HL-60 (cell line): ENCODE measurements around the gene MMRN2.

Experiments
- DNase-seq, 2 experiments: peaks; one replicate each; pipeline ENCODE4 v3.0.0-alpha.2; 2010 to 2020; ENCODE audit warnings: low read depth in 1 of 2, low spot score in 1 of 2
- H3K27ac ChIP-seq: fragments of 250-450 bp; sonication (Bioruptor Pico); replicated peaks from 2 replicates; pipeline ENCODE4 v1.5.1; 2020; ENCODE audit warnings: mild to moderate bottlenecking, moderate library complexity
- H3K27me3 ChIP-seq: fragments of 250-450 bp; sonication (Bioruptor Pico); 2 replicates; pipeline ENCODE4 v1.5.1; 2021; ENCODE audit warnings: mild to moderate bottlenecking, moderate library complexity; ENCODE audit not compliant: insufficient read depth, poor library complexity, severe bottlenecking
- H3K4me3 ChIP-seq: replicated peaks from 2 replicates; pipeline ENCODE4 v1.5.1; 2011; ENCODE audit warnings: mild to moderate bottlenecking, control low read depth, low read length; ENCODE audit not compliant: insufficient read depth
- GABPA ChIP-seq: IDR thresholded peaks from 2 replicates; pipeline ENCODE4 v1.6.1; 2012; ENCODE audit warnings: low read depth
- POLR2AphosphoS5 ChIP-seq: IDR thresholded peaks from 2 replicates; pipeline ENCODE4 v1.6.1; 2012; ENCODE audit warnings: low read depth
- REST ChIP-seq: IDR thresholded peaks from 2 replicates; pipeline ENCODE4 v1.6.1; 2012; ENCODE audit warnings: low read depth; ENCODE audit not compliant: insufficient replicate concordance
- SPI1 ChIP-seq: IDR thresholded peaks from 2 replicates; pipeline ENCODE4 v1.6.1; 2012; ENCODE audit warnings: low read depth, mild to moderate bottlenecking, borderline replicate concordance
- TF ChIP-seq, protein P1 (sequence below): IDR thresholded peaks from one replicate; pipeline ENCODE4 v1.5.1; 2011; ENCODE audit warnings: low read length, control low read depth, inconsistent platforms; ENCODE audit not compliant: insufficient read depth

Gene MMRN2

GRCh38 chr10:86944031-86944419 is 13.4 kb downstream of the MMRN2 start:
- no peak for DNase-seq
- no peaks in the 10 kb centered on the region for H3K27me3 ChIP-seq
- H3K27ac ChIP-seq, result no peak overlapping the region
- TF ChIP-seq, protein P1, sequence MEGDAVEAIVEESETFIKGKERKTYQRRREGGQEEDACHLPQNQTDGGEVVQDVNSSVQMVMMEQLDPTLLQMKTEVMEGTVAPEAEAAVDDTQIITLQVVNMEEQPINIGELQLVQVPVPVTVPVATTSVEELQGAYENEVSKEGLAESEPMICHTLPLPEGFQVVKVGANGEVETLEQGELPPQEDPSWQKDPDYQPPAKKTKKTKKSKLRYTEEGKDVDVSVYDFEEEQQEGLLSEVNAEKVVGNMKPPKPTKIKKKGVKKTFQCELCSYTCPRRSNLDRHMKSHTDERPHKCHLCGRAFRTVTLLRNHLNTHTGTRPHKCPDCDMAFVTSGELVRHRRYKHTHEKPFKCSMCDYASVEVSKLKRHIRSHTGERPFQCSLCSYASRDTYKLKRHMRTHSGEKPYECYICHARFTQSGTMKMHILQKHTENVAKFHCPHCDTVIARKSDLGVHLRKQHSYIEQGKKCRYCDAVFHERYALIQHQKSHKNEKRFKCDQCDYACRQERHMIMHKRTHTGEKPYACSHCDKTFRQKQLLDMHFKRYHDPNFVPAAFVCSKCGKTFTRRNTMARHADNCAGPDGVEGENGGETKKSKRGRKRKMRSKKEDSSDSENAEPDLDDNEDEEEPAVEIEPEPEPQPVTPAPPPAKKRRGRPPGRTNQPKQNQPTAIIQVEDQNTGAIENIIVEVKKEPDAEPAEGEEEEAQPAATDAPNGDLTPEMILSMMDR, result no peak
- TF ChIP-seq SPI1 (no peak), POLR2AphosphoS5 (no peak), REST (no peak), GABPA (no peak)
- no peak overlapping the region for H3K4me3 ChIP-seq

- no peaks in the 10 kb centered on the region for H3K27me3 ChIP-seq
- H3K27ac ChIP-seq, result no peak overlapping the region
- TF ChIP-seq, protein P1, result no peak
- TF ChIP-seq GABPA (no peak), SPI1 (no peak), POLR2AphosphoS5 (no peak), REST (no peak)
- no peak for DNase-seq
- H3K4me3 ChIP-seq, result no peak overlapping the region
Observed at GRCh38 chr10:86943316-86944030, 13.9 kb downstream of the MMRN2 start.

DNA sequence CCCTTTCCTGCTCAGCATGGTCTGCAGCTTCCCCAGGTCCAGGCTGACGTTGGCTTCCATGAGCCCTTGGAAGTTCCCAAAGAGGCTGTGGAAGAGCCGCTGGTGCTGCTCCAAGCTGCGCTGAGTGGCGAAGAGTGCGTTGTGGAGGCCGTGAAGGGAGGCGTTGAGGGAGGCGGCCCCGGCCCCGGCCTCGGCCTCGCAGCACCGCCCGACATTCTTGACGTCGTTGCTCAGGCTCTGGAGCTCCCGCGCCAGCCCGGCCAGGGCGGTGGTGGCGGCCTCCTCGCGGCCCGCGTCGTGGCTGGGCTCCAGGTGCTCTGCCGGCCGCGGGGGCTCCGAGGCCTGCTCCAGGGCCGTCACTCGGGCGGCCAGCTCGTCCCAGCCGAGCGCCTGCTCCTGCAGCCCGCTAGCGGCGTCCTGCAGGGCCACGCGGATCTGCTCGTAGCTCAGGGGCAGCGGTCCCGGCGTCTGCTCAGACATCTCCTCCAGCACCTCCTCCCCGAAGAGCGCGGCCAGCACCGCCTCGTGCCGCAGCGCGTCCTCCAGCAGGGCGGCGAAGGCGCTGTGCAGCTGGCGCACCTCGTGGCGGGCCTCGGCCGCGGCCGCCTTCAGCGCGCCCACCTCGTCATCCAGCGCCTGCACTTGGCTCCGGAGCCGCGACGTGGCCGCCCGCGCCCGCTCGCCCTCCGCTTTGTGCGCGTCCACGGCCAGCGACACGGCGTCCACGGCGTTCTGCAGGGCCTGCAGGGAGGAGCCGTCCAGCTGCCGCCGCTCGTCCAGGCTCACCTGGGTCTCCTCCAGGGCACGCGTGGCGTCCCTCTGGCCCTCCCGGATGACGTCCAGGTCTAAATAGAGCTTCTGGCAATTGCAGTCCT is 14.7 kb downstream of the MMRN2 start:
- H3K27me3 ChIP-seq, result no peaks in the 10 kb centered on the region
- TF ChIP-seq GABPA, result no peak
- no peak for TF ChIP-seq SPI1
- TF ChIP-seq, protein P1, result no peak
- no peak for TF ChIP-seq POLR2AphosphoS5
- no peak for TF ChIP-seq REST
- no peak for DNase-seq
- no peak overlapping the region for H3K27ac ChIP-seq
- no peak overlapping the region for H3K4me3 ChIP-seq
